ENCODE results near the gene MPEG1.
A peak's percentile ranks its signal among the peaks of the same experiment; 100 is the strongest.

The MPEG1 gene

GRCh38 chr11:59188954-59189353, 23.8 kb downstream of the MPEG1 start:
- Histone ChIP-seq H3K9ac (ENCODE audit: low read length) (no peak overlapping the region), H3K27me3 (ENCODE audit: low read depth, low read length) (no peaks in the 10 kb centered on the region), H3K9me3 (ENCODE audit: insufficient read depth, low read length) (no peaks in the 10 kb centered on the region), H3K36me3 (replicated peaks; ENCODE audit: low read depth, low read length) (peaks cover 17% of the 10 kb centered on the region), H4K20me1 (ENCODE audit: insufficient read depth, low read length) (no peaks in the 10 kb centered on the region), H3K4me3 (ENCODE audit: low read length) (no peak overlapping the region), H3K4me1 (ENCODE audit: low read length) (no peaks in the 10 kb centered on the region), H2AFZ (ENCODE audit: low read depth, low read length) (no peak overlapping the region), H3K27ac (ENCODE audit: low read length) (no peak overlapping the region), H3K79me2 (ENCODE audit: low read length) (no peaks in the 10 kb centered on the region), H3K4me2 (ENCODE audit: low read length) (no peak overlapping the region)
- no peak for TF ChIP-seq CTCF (IDR thresholded peaks at IDR 0.05; ENCODE audit: low read depth, low read length)
- no peak for TF ChIP-seq EZH2phosphoT487 (IDR thresholded peaks at IDR 0.05; ENCODE audit: low read depth)

GRCh38 chr11:59187587-59187986, 25.1 kb downstream of the MPEG1 start:
- Histone ChIP-seq H3K4me3 (ENCODE audit: low read length) (no peak overlapping the region), H3K9ac (ENCODE audit: low read length) (no peak overlapping the region), H3K9me3 (ENCODE audit: insufficient read depth, low read length) (no peaks in the 10 kb centered on the region), H3K27ac (ENCODE audit: low read length) (no peak overlapping the region), H3K36me3 (replicated peaks; ENCODE audit: low read depth, low read length) (peaks cover 13% of the 10 kb centered on the region), H3K4me1 (ENCODE audit: low read length) (no peaks in the 10 kb centered on the region), H3K79me2 (ENCODE audit: low read length) (no peaks in the 10 kb centered on the region), H2AFZ (ENCODE audit: low read depth, low read length) (no peak overlapping the region), H4K20me1 (ENCODE audit: insufficient read depth, low read length) (no peaks in the 10 kb centered on the region), H3K27me3 (ENCODE audit: low read depth, low read length) (no peaks in the 10 kb centered on the region), H3K4me2 (ENCODE audit: low read length) (no peak overlapping the region)
- TF ChIP-seq CTCF (IDR thresholded peaks at IDR 0.05; ENCODE audit: low read depth, low read length), result no peak
- TF ChIP-seq EZH2phosphoT487 (IDR thresholded peaks at IDR 0.05; ENCODE audit: low read depth), result no peak

DNA sequence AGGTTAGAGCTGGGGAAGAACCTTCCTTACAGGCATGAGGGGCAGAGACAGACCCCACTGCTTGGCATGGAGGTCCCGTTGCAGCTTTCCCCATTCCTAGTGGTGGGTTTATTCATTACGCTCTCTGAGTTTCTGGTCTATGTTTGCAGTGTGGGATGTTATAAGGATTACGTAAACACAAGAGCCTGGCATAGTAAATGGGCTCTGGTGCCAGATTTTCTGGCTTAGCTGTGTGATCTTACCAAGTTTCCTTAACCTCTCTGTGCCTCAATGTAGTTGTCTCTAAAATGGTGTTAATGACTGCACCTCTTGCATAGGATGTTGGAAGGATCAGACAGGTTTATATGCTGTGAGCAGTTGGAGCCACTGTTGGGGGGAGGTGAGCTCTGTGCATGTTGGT, 25.7 kb downstream of the MPEG1 start:
- Histone ChIP-seq H3K4me2 (ENCODE audit: low read length) (no peak overlapping the region), H3K4me1 (ENCODE audit: low read length) (no peaks in the 10 kb centered on the region)
- no peak for TF ChIP-seq CTCF (IDR thresholded peaks at IDR 0.05; ENCODE audit: low read depth, low read length)
- TF ChIP-seq EZH2phosphoT487 (IDR thresholded peaks at IDR 0.05; ENCODE audit: low read depth), result no peak

DNA sequence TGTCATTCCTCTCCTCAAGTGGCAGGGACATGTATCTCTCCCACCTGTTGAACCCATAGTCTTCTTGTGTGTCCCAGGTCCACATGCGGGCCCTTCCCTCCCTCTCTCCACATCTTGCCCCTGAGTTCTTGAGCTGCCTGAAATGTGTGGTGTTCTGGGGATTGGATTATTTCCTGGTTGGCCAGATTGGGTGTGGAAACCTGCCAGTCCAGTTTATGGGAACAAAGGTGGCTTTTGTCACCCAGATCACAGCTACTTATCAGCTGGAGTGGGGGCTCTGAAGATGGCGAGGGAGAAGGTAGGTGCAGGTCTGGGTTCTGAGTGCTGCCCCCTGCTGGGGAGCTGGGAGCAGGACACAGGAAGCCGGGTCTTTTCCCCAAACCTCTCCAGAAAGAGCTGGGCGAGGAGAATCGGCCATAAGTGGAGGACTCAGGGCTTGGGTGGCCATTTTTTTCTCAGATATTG, 26.6 kb downstream of the MPEG1 start:
- Histone ChIP-seq H3K4me3 (ENCODE audit: low read length) (no peak overlapping the region), H3K4me2 (ENCODE audit: low read length) (no peak overlapping the region), H4K20me1 (ENCODE audit: insufficient read depth, low read length) (no peaks in the 10 kb centered on the region), H3K27me3 (ENCODE audit: low read depth, low read length) (no peaks in the 10 kb centered on the region), H3K36me3 (replicated peaks; ENCODE audit: low read depth, low read length) (peaks cover 11% of the 10 kb centered on the region), H3K27ac (ENCODE audit: low read length) (no peak overlapping the region), H3K9ac (ENCODE audit: low read length) (no peak overlapping the region), H3K9me3 (ENCODE audit: insufficient read depth, low read length) (no peaks in the 10 kb centered on the region), H2AFZ (ENCODE audit: low read depth, low read length) (no peak overlapping the region), H3K4me1 (ENCODE audit: low read length) (no peaks in the 10 kb centered on the region), H3K79me2 (ENCODE audit: low read length) (no peaks in the 10 kb centered on the region)
- TF ChIP-seq CTCF (IDR thresholded peaks at IDR 0.05; ENCODE audit: low read depth, low read length), result peak; percentile 80
- TF ChIP-seq EZH2phosphoT487 (IDR thresholded peaks at IDR 0.05; ENCODE audit: low read depth), result no peak

More for the DNA sequence above, 25.7 kb downstream of the MPEG1 start:
- Histone ChIP-seq H3K36me3 (replicated peaks; ENCODE audit: low read depth, low read length) (peaks cover 15% of the 10 kb centered on the region), H2AFZ (ENCODE audit: low read depth, low read length) (no peak overlapping the region), H3K4me3 (ENCODE audit: low read length) (no peak overlapping the region), H3K27ac (ENCODE audit: low read length) (no peak overlapping the region), H3K79me2 (ENCODE audit: low read length) (no peaks in the 10 kb centered on the region), H3K9ac (ENCODE audit: low read length) (no peak overlapping the region), H3K27me3 (ENCODE audit: low read depth, low read length) (no peaks in the 10 kb centered on the region), H4K20me1 (ENCODE audit: insufficient read depth, low read length) (no peaks in the 10 kb centered on the region), H3K9me3 (ENCODE audit: insufficient read depth, low read length) (no peaks in the 10 kb centered on the region)
